Lower leg skin (tissue), 4 donors: ENCODE measurements around the gene TMC8. TPM values are rescaled to one million over a fixed set of nuclear protein-coding genes. Genes with fewer than 3 reads are reported as not detected.

Source experiments
- DNase-seq, 2 donors: peaks; one replicate each; pipeline ENCODE4 v3.0.0-alpha.2; 2019; ENCODE audit warnings: low spot score in 2 of 2
- H3K4me3 ChIP-seq: fragments of 200-600 bp; sonication (generic); 2 replicates; pipeline ENCODE4 v1.5.1; 2017; ENCODE audit warnings: mild to moderate bottlenecking, low read depth; ENCODE audit not compliant: poor library complexity, severe bottlenecking
- CTCF ChIP-seq, 3 donors: fragments of 450-650 bp; IDR thresholded peaks; one replicate each; pipeline ENCODE4 v1.5.1; 2016; ENCODE audit warnings: antibody characterized with exemption in 3 of 3, mild to moderate bottlenecking in 3 of 3, moderate library complexity in 2 of 3
- POLR2A ChIP-seq, 2 donors: fragments of 450-650 bp; IDR thresholded peaks; one replicate each; pipeline ENCODE4 v1.6.1; 2016 to 2017; ENCODE audit warnings: antibody characterized with exemption in 2 of 2, mild to moderate bottlenecking in 1 of 2, moderate library complexity in 1 of 2
- WGBS, 2 donors: methylation state at CpG; one replicate each; pipeline ENCODE4 v1.1.5; 2018; 5-methylcytosine and 5-hydroxymethylcytosine counted together
- intact Hi-C: fragments of 100-400 bp; cut with DNase I; formaldehyde crosslinking; loops from one replicate; pipeline ENCODE4 v1.15.0; 2023; ENCODE audit warnings: low total_unique reads
- total RNA-seq, 4 donors: library from RNA; depleted of rRNA; stranded (reverse); fragments of >200 nt; gene quantifications; one replicate each; pipeline ENCODE4 v1.1.0, GENCODE V29; 2016

The TMC8 gene
- total RNA-seq, 4 donors from 2014 or later: 1.5 to 2.7 (median 1.7) TPM

GRCh38 chr17:78127888-78128550 is 2.6 kb upstream of the TMC8 start:
- 1% methylated on average over 23 to 26 of the region's 39 CpGs for WGBS, 2 donors
- peak in 1 of 2 donors; percentile 89 for DNase-seq
- no peak for TF ChIP-seq CTCF (IDR thresholded peaks at IDR 0.05)
- TF ChIP-seq POLR2A (IDR thresholded peaks at IDR 0.05): no peak
- intact Hi-C loops: no loop called here
- peak overlapping the region; percentile 65 for H3K4me3 ChIP-seq

- TF ChIP-seq CTCF (IDR thresholded peaks at IDR 0.05) (no peak), POLR2A (IDR thresholded peaks at IDR 0.05) (no peak)
- DNase-seq: peak in 1 of 2 donors; percentile 89
- peak within 1 kb of the TSS; percentile 65 for H3K4me3 ChIP-seq
- WGBS, 2 donors: 3 to 12% methylated on average over 25 to 47 of the region's 54 CpGs
- intact Hi-C loops: no loop called here
Measured at GRCh38 chr17:78128551-78129350, 1.8 kb upstream of the TMC8 start, which contains the start of gene TMC6. Gene TMC6 (minus strand): TSS chr17:78128755. CDS start chr17:78126832, 1,923 bp downstream.

DNA sequence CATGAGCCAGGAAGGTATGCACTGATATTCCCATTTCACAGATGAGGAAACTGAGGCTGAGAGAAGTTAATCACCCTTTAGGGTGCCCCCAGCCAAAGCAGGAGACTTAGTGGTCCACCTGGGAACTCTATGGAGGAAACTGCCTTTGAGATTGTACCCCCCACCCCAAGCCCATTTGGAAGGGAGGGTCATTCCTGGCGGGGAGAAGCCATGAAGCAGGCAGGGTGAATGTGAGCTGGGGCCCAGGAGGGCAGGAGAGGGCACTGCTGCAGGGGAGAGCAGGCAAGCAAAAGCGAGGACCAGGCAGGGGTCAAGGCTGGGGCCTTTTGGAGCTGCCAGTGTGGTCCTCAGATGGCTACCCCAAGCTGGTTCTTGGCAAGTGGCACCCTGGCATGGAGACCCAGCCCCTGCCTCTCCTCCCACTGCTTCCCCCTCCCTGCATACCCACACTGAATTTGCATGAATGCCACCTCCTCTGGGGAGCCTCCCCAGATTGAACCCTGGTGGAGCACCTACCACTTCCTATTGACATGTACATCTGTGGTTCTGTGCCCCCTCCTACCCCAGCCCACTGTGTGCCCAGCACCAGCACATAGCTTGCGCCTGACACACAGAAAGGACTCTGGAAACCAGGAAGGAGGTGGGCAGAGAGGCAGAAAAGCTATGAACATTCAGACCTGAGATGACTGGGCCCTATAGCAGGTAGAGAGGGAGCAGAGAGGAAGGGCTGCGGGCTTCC is 1.1 kb upstream of the TMC8 start:
- no peak for TF ChIP-seq CTCF (IDR thresholded peaks at IDR 0.05)
- TF ChIP-seq POLR2A (IDR thresholded peaks at IDR 0.05): no peak
- 70 to 77% methylated on average over 4 of the region's 4 CpGs for WGBS, 2 donors
- intact Hi-C loops: no loop called here
- DNase-seq: no peak
- no peak overlapping the region for H3K4me3 ChIP-seq

- DNase-seq: no peak
- 44 to 50% methylated on average over 5 of the region's 5 CpGs for WGBS, 2 donors
- TF ChIP-seq CTCF (IDR thresholded peaks at IDR 0.05): no peak
- intact Hi-C loops: no loop called here
- no peak overlapping the region for H3K4me3 ChIP-seq
Measured at GRCh38 chr17:78130090-78130436, 508 bp upstream of the TMC8 start.

- DNase-seq: peak in 1 of 2 donors; percentile 85
- intact Hi-C loops: no loop called here
- no peak overlapping the region for H3K4me3 ChIP-seq
- 28 to 51% methylated on average over 23 to 53 of the region's 74 CpGs for WGBS, 2 donors
- TF ChIP-seq CTCF (IDR thresholded peaks at IDR 0.05) (no peak), POLR2A (IDR thresholded peaks at IDR 0.05) (no peak)
Measured at GRCh38 chr17:78131172-78132083, 857 bp downstream of the TMC8 start.
